Right atrium auricular region (tissue), 2 donors: ENCODE data around the gene SLC25A12. TPM values are rescaled to one million over a fixed set of nuclear protein-coding genes. Genes with fewer than 3 reads are reported as not detected.

Experiments used
- DNase-seq: peaks from one replicate; pipeline ENCODE4 v3.0.0-alpha.2; 2019; ENCODE audit warnings: low spot score
- H3K27ac ChIP-seq, 2 donors: fragments of 200-600 bp; sonication (generic); 1 replicate in 1 of 2; 2 replicates in 1 of 2; pipeline ENCODE4 v1.5.1; 2016 to 2019
- H3K27me3 ChIP-seq, 2 donors: fragments of 200-600 bp; sonication (generic); one replicate each; pipeline versions ENCODE4 v1.5.1 to v1.6.0; 2017 to 2019
- H3K36me3 ChIP-seq: fragments of 200-600 bp; sonication (generic); one replicate; pipeline ENCODE4 v1.5.1; 2016
- H3K4me1 ChIP-seq, 2 donors: fragments of 200-600 bp; sonication (generic); one replicate each; pipeline versions ENCODE4 v1.5.1 to v1.6.0; 2017 to 2019
- H3K4me3 ChIP-seq, 2 donors: fragments of 200-600 bp; sonication (generic); 1 replicate in 1 of 2; 2 replicates in 1 of 2; pipeline ENCODE4 v1.5.1; 2017 to 2019; ENCODE audit warnings: mild to moderate bottlenecking in 1 of 2, moderate library complexity in 1 of 2
- H3K9me3 ChIP-seq, 2 donors: fragments of 200-600 bp; sonication (generic); one replicate each; pipeline ENCODE4 v1.5.1; 2019
- CTCF ChIP-seq, 2 donors: fragments of 200-600 bp; sonication (generic); IDR thresholded peaks; one replicate each; pipeline ENCODE4 v1.5.1; 2019; ENCODE audit warnings: antibody characterized with exemption in 2 of 2
- total RNA-seq, 2 donors: library from RNA; depleted of rRNA; stranded (reverse); fragments of >200 nt; gene quantifications; one replicate each; pipeline ENCODE4 v1.1.0, GENCODE V29; 2016

SLC25A12 gene
- total RNA-seq, 2 donors from 2014 or later, result 75.0 to 106 TPM

- H3K4me1 ChIP-seq, result no peaks in the 10 kb centered on the region
- H3K27ac ChIP-seq, result no peak overlapping the region
- no peak for TF ChIP-seq CTCF (IDR thresholded peaks at IDR 0.05)
- H3K4me3 ChIP-seq, result no peak overlapping the region
- no peak for DNase-seq
- H3K36me3 ChIP-seq, result peaks cover 51% of the 10 kb centered on the region
- no peaks in the 10 kb centered on the region for H3K27me3 ChIP-seq
- H3K9me3 ChIP-seq, result no peaks in the 10 kb centered on the region
These were observed 146.7 kb downstream of the SLC25A12 start for GRCh38 chr2:171747371-171747770.

- no peak for DNase-seq
- no peak overlapping the region for H3K4me3 ChIP-seq
- no peaks in the 10 kb centered on the region for H3K27me3 ChIP-seq
- no peaks in the 10 kb centered on the region for H3K9me3 ChIP-seq
- no peaks in the 10 kb centered on the region for H3K4me1 ChIP-seq
- TF ChIP-seq CTCF (IDR thresholded peaks at IDR 0.05), result no peak
- H3K27ac ChIP-seq, result no peak overlapping the region
- H3K36me3 ChIP-seq, result peaks cover 40% of the 10 kb centered on the region
These were observed 148.2 kb downstream of the SLC25A12 start for GRCh38 chr2:171745806-171746205.

GRCh38 chr2:171745141-171745540 is 148.9 kb downstream of the SLC25A12 start:
- Histone ChIP-seq H3K9me3 (no peaks in the 10 kb centered on the region), H3K27ac (no peak overlapping the region), H3K4me1 (no peaks in the 10 kb centered on the region), H3K4me3 (no peak overlapping the region), H3K36me3 (peaks cover 43% of the 10 kb centered on the region), H3K27me3 (no peaks in the 10 kb centered on the region)
- DNase-seq, result no peak
- TF ChIP-seq CTCF (IDR thresholded peaks at IDR 0.05), result no peak

- Histone ChIP-seq H3K4me3 (no peak overlapping the region), H3K4me1 (no peaks in the 10 kb centered on the region), H3K9me3 (no peaks in the 10 kb centered on the region), H3K36me3 (peaks cover 30% of the 10 kb centered on the region), H3K27ac (no peak overlapping the region), H3K27me3 (no peaks in the 10 kb centered on the region)
- DNase-seq, result no peak
- TF ChIP-seq CTCF (IDR thresholded peaks at IDR 0.05), result no peak
These were observed 151.3 kb downstream of the SLC25A12 start for GRCh38 chr2:171742760-171743159.

- H3K27ac ChIP-seq, result no peak overlapping the region
- H3K4me1 ChIP-seq, result no peaks in the 10 kb centered on the region
- H3K36me3 ChIP-seq, result peaks cover 36% of the 10 kb centered on the region
- no peak for DNase-seq
- H3K27me3 ChIP-seq, result no peaks in the 10 kb centered on the region
- no peaks in the 10 kb centered on the region for H3K9me3 ChIP-seq
- TF ChIP-seq CTCF (IDR thresholded peaks at IDR 0.05), result no peak
- no peak overlapping the region for H3K4me3 ChIP-seq
These were observed 152.9 kb downstream of the SLC25A12 start for GRCh38 chr2:171741189-171741588.

- Histone ChIP-seq H3K27me3 (no peaks in the 10 kb centered on the region), H3K9me3 (no peaks in the 10 kb centered on the region), H3K4me3 (no peak overlapping the region), H3K36me3 (peaks cover 46% of the 10 kb centered on the region), H3K27ac (no peak overlapping the region), H3K4me1 (no peaks in the 10 kb centered on the region)
- DNase-seq, result no peak
- TF ChIP-seq CTCF (IDR thresholded peaks at IDR 0.05), result no peak
These were observed 157.9 kb downstream of the SLC25A12 start for GRCh38 chr2:171735991-171736710.
